Astrocyte (in vitro differentiated cells and primary cell): ENCODE data around the gene TWNK. TPM values are rescaled to one million over a fixed set of nuclear protein-coding genes. Genes with fewer than 3 reads are reported as not detected.

ENCODE experiments used
- DNase-seq: peaks from one replicate; pipeline ENCODE4 v3.0.0-alpha.2; 2010; ENCODE audit warnings: low read depth
- FAIRE-seq: peaks from 2 replicates; lab custom pipeline; 2011; peaks lifted over from hg19 to GRCh38; lab: Jason Lieb, UNC
- H2AFZ ChIP-seq: 2 replicates; pipeline ENCODE4 v1.6.0; 2012; ENCODE audit warnings: low read depth, low read length, inconsistent platforms
- H3K27ac ChIP-seq: 2 replicates; pipeline ENCODE4 v1.5.1; 2011; ENCODE audit warnings: low read depth, low read length, inconsistent platforms
- H3K27me3 ChIP-seq: 2 replicates; pipeline ENCODE4 v1.6.0; 2011; ENCODE audit warnings: low read length, inconsistent platforms; ENCODE audit not compliant: insufficient read depth
- H3K36me3 ChIP-seq: 2 replicates; pipeline ENCODE4 v1.5.1; 2011; ENCODE audit warnings: low read length, inconsistent platforms; ENCODE audit not compliant: insufficient read depth
- H3K4me1 ChIP-seq: 2 replicates; pipeline ENCODE4 v1.5.1; 2011; ENCODE audit warnings: low read length, inconsistent platforms; ENCODE audit not compliant: insufficient read depth
- H3K4me2 ChIP-seq: 2 replicates; pipeline ENCODE4 v1.6.0; 2012; ENCODE audit warnings: low read length, inconsistent platforms
- H3K4me3 ChIP-seq: 2 replicates; pipeline ENCODE4 v1.5.1; 2011; ENCODE audit warnings: low read depth, mild to moderate bottlenecking, low read length, inconsistent platforms; ENCODE audit not compliant: insufficient read depth
- H3K79me2 ChIP-seq: 2 replicates; pipeline ENCODE4 v1.6.0; 2012; ENCODE audit warnings: mild to moderate bottlenecking, low read length, inconsistent platforms; ENCODE audit not compliant: insufficient read depth
- H3K9ac ChIP-seq: 2 replicates; pipeline ENCODE4 v1.6.0; 2012; ENCODE audit warnings: mild to moderate bottlenecking, low read length, inconsistent platforms
- H3K9me3 ChIP-seq: 2 replicates; pipeline ENCODE4 v1.5.1; 2012; ENCODE audit warnings: low read depth, mild to moderate bottlenecking, low read length, inconsistent platforms; ENCODE audit not compliant: insufficient read depth
- H4K20me1 ChIP-seq: 2 replicates; pipeline ENCODE4 v1.6.0; 2012; ENCODE audit warnings: low read length, inconsistent platforms; ENCODE audit not compliant: insufficient read depth
- H3K27ac Mint-ChIP-seq: one replicate; pipeline ENCODE4 v1.8.0; 2021; ENCODE audit warnings: mild to moderate bottlenecking, mixed read lengths; ENCODE audit not compliant: unreplicated experiment
- H3K27me3 Mint-ChIP-seq: one replicate; pipeline ENCODE4 v1.8.0; 2021; ENCODE audit warnings: low read depth, mixed read lengths; ENCODE audit not compliant: unreplicated experiment
- H3K36me3 Mint-ChIP-seq: one replicate; pipeline ENCODE4 v1.8.0; 2021; ENCODE audit warnings: low read depth, mixed read lengths; ENCODE audit not compliant: unreplicated experiment
- H3K4me1 Mint-ChIP-seq: one replicate; pipeline ENCODE4 v1.8.0; 2021; ENCODE audit warnings: low read depth, mixed read lengths; ENCODE audit not compliant: unreplicated experiment
- H3K4me3 Mint-ChIP-seq: one replicate; pipeline ENCODE4 v1.8.0; 2021; ENCODE audit warnings: mild to moderate bottlenecking, moderate library complexity, mixed read lengths; ENCODE audit not compliant: unreplicated experiment
- H3K9me3 Mint-ChIP-seq: one replicate; pipeline ENCODE4 v1.8.0; 2021; ENCODE audit warnings: mild to moderate bottlenecking, mixed read lengths; ENCODE audit not compliant: unreplicated experiment
- EZH2 ChIP-seq: IDR thresholded peaks from 2 replicates; pipeline ENCODE4 v1.6.1; 2012; ENCODE audit warnings: mild to moderate bottlenecking, low read length, inconsistent platforms; ENCODE audit not compliant: insufficient read depth
- total RNA-seq: library from RNA; stranded (reverse); gene quantifications from 2 replicates; pipeline ENCODE4 v1.2.1, GENCODE V29; 2021
- TF ChIP-seq, protein P1 (sequence below): IDR thresholded peaks from 2 replicates; pipeline ENCODE4 v1.5.1; 2011; ENCODE audit warnings: low read depth, mild to moderate bottlenecking, inconsistent platforms, low read length, moderate library complexity; ENCODE audit not compliant: insufficient read depth

The TWNK gene
- total RNA-seq, 1 donor from 2014 or later = 12.9 TPM

- no peaks in the 10 kb centered on the region for H3K9me3 Mint-ChIP-seq
- Histone ChIP-seq H2AFZ (no peak overlapping the region), H3K4me3 (no peak overlapping the region), H3K4me2 (no peak overlapping the region), H3K4me1 (peaks cover 3% of the 10 kb centered on the region), H3K27ac (no peak overlapping the region), H3K36me3 (peaks cover 40% of the 10 kb centered on the region), H3K79me2 (no peaks in the 10 kb centered on the region), H3K9ac (no peak overlapping the region), H3K9me3 (no peaks in the 10 kb centered on the region), H4K20me1 (peaks cover 4% of the 10 kb centered on the region), H3K27me3 (no peaks in the 10 kb centered on the region)
- H3K4me1 Mint-ChIP-seq = peaks cover 3% of the 10 kb centered on the region
- H3K4me3 Mint-ChIP-seq = no peak overlapping the region
- peaks cover 2% of the 10 kb centered on the region for H3K36me3 Mint-ChIP-seq
- no peaks in the 10 kb centered on the region for H3K27me3 Mint-ChIP-seq
- TF ChIP-seq, protein P1, sequence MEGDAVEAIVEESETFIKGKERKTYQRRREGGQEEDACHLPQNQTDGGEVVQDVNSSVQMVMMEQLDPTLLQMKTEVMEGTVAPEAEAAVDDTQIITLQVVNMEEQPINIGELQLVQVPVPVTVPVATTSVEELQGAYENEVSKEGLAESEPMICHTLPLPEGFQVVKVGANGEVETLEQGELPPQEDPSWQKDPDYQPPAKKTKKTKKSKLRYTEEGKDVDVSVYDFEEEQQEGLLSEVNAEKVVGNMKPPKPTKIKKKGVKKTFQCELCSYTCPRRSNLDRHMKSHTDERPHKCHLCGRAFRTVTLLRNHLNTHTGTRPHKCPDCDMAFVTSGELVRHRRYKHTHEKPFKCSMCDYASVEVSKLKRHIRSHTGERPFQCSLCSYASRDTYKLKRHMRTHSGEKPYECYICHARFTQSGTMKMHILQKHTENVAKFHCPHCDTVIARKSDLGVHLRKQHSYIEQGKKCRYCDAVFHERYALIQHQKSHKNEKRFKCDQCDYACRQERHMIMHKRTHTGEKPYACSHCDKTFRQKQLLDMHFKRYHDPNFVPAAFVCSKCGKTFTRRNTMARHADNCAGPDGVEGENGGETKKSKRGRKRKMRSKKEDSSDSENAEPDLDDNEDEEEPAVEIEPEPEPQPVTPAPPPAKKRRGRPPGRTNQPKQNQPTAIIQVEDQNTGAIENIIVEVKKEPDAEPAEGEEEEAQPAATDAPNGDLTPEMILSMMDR = no peak
- no peak for TF ChIP-seq EZH2
- no peak for DNase-seq
- FAIRE-seq = no peak
- no peak overlapping the region for H3K27ac Mint-ChIP-seq
Observed at GRCh38 chr10:100963826-100964225, 23.5 kb upstream of the TWNK start.

DNA sequence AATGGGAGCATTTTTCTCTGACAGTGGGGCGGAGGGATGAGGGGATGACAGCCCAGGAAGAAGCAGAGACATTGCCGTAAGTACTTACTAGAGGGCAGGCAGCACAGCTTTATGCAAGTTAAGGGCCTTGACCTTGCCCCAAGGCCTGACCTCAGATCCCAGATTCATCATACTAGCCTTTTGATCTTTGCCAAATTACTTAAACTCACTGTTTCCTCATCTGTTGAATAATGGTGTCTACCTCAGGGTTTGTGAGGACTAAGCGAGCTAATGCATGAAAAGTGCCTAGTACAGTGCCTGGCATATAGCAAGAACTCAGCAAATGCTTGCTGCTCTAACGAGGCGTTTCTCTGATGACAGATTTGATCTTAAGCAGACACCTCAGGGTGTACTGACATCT, 21.5 kb upstream of the TWNK start:
- FAIRE-seq (no peak), DNase-seq (no peak)
- TF ChIP-seq, protein P1 = no peak
- TF ChIP-seq EZH2 = no peak
- Histone ChIP-seq H3K27ac (no peak overlapping the region), H2AFZ (no peak overlapping the region), H3K4me1 (peaks cover 8% of the 10 kb centered on the region), H3K79me2 (no peaks in the 10 kb centered on the region), H3K4me3 (no peak overlapping the region), H3K36me3 (peaks cover 25% of the 10 kb centered on the region), H3K4me2 (no peak overlapping the region), H3K9me3 (no peaks in the 10 kb centered on the region), H3K27me3 (no peaks in the 10 kb centered on the region), H3K9ac (no peak overlapping the region), H4K20me1 (peaks cover 4% of the 10 kb centered on the region)
- no peak overlapping the region for H3K4me3 Mint-ChIP-seq
- peaks cover 7% of the 10 kb centered on the region for H3K4me1 Mint-ChIP-seq
- no peaks in the 10 kb centered on the region for H3K36me3 Mint-ChIP-seq
- H3K27me3 Mint-ChIP-seq = no peaks in the 10 kb centered on the region
- H3K9me3 Mint-ChIP-seq = no peaks in the 10 kb centered on the region
- H3K27ac Mint-ChIP-seq = peak overlapping the region; percentile 42

GRCh38 chr10:100966887-100967286, 20.5 kb upstream of the TWNK start:
- H3K36me3 Mint-ChIP-seq = no peaks in the 10 kb centered on the region
- Histone ChIP-seq H2AFZ (no peak overlapping the region), H3K79me2 (no peaks in the 10 kb centered on the region), H3K4me1 (peaks cover 8% of the 10 kb centered on the region), H3K36me3 (peaks cover 22% of the 10 kb centered on the region), H3K9ac (no peak overlapping the region), H3K4me3 (no peak overlapping the region), H4K20me1 (peaks cover 4% of the 10 kb centered on the region), H3K9me3 (no peaks in the 10 kb centered on the region), H3K4me2 (no peak overlapping the region), H3K27ac (no peak overlapping the region), H3K27me3 (no peaks in the 10 kb centered on the region)
- no peaks in the 10 kb centered on the region for H3K27me3 Mint-ChIP-seq
- FAIRE-seq (no peak), DNase-seq (no peak)
- TF ChIP-seq EZH2 = no peak
- TF ChIP-seq, protein P1 = no peak
- no peaks in the 10 kb centered on the region for H3K9me3 Mint-ChIP-seq
- H3K4me3 Mint-ChIP-seq = no peak overlapping the region
- H3K4me1 Mint-ChIP-seq = peaks cover 10% of the 10 kb centered on the region
- H3K27ac Mint-ChIP-seq = no peak overlapping the region
